Upper lobe of left lung (tissue), 4 donors: Measurements from ENCODE around the gene DYNC2I2.

ENCODE experiments used
- CTCF ChIP-seq, 6 experiments: fragments of 450-650 bp in 4 of 6; fragments of 200-600 bp in 2 of 6; sonication (generic) in 2 of 6; IDR thresholded peaks; one replicate each; pipeline ENCODE4 v1.5.1; 2016 to 2019; ENCODE audit warnings: antibody characterized with exemption in 6 of 6
- POLR2A ChIP-seq, 4 donors: fragments of 450-650 bp; IDR thresholded peaks; one replicate each; pipeline ENCODE4 v1.5.1; 2016 to 2017; ENCODE audit warnings: antibody characterized with exemption in 4 of 4, mild to moderate bottlenecking in 2 of 4
- POLR2AphosphoS5 ChIP-seq, 2 donors: sonication (generic); formaldehyde crosslinking; IDR thresholded peaks; one replicate each; pipeline ENCODE4 v1.5.1; 2017; ENCODE audit warnings: antibody characterized with exemption in 2 of 2

- TF ChIP-seq CTCF (IDR thresholded peaks at IDR 0.05): no peak
- no peak for TF ChIP-seq POLR2AphosphoS5 (IDR thresholded peaks at IDR 0.05)
- TF ChIP-seq POLR2A (IDR thresholded peaks at IDR 0.05): no peak
Observed at GRCh38 chr9:128588581-128589233, 67.9 kb downstream of the DYNC2I2 start.
